Nephron (organoid): ENCODE data around the gene CD160.

Experiments
- H3K27ac Mint-ChIP-seq, 3 experiments: 2 replicates each; pipeline ENCODE4 v1.8.0; 2020; ENCODE audit warnings: mixed read lengths in 3 of 3, mild to moderate bottlenecking in 2 of 3, moderate library complexity in 1 of 3
- H3K27me3 Mint-ChIP-seq: 2 replicates; pipeline ENCODE4 v1.8.0; 2021; ENCODE audit warnings: low read depth, mild to moderate bottlenecking, moderate library complexity, mixed read lengths
- H3K36me3 Mint-ChIP-seq: 2 replicates; pipeline ENCODE4 v1.8.0; 2020; ENCODE audit warnings: low read depth, mixed read lengths
- H3K4me1 Mint-ChIP-seq: 2 replicates; pipeline ENCODE4 v1.8.0; 2020; ENCODE audit warnings: mixed read lengths
- H3K4me3 Mint-ChIP-seq, 3 experiments: 2 replicates each; pipeline ENCODE4 v1.8.0; 2020; ENCODE audit warnings: mild to moderate bottlenecking in 3 of 3, mixed read lengths in 3 of 3, moderate library complexity in 2 of 3
- H3K9me3 Mint-ChIP-seq: 2 replicates; pipeline ENCODE4 v1.8.0; 2020; ENCODE audit warnings: mixed read lengths
- TF ChIP-seq, protein P1 (sequence below), 3 experiments: fragments of 200-600 bp; sonication (generic); IDR thresholded peaks; one replicate each; pipeline ENCODE4 v1.5.0; 2021; ENCODE audit warnings: antibody characterized with exemption in 3 of 3; ENCODE audit not compliant: unreplicated experiment in 3 of 3

Gene CD160

GRCh38 chr1:145707183-145707867 is 12.0 kb upstream of the CD160 start, which contains the start of gene PDZK1:
Gene PDZK1, minus strand, starts transcription at chr1:145707368. Its CDS starts 19,347 bp downstream, at chr1:145688021.
- peaks cover 9% of the 10 kb centered on the region for H3K27me3 Mint-ChIP-seq
- TF ChIP-seq, protein P1, sequence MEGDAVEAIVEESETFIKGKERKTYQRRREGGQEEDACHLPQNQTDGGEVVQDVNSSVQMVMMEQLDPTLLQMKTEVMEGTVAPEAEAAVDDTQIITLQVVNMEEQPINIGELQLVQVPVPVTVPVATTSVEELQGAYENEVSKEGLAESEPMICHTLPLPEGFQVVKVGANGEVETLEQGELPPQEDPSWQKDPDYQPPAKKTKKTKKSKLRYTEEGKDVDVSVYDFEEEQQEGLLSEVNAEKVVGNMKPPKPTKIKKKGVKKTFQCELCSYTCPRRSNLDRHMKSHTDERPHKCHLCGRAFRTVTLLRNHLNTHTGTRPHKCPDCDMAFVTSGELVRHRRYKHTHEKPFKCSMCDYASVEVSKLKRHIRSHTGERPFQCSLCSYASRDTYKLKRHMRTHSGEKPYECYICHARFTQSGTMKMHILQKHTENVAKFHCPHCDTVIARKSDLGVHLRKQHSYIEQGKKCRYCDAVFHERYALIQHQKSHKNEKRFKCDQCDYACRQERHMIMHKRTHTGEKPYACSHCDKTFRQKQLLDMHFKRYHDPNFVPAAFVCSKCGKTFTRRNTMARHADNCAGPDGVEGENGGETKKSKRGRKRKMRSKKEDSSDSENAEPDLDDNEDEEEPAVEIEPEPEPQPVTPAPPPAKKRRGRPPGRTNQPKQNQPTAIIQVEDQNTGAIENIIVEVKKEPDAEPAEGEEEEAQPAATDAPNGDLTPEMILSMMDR (IDR thresholded peaks at IDR 0.05; ENCODE audit: unreplicated experiment in 3 of 3) = no peak
- no peaks in the 10 kb centered on the region for H3K36me3 Mint-ChIP-seq
- peak within 1 kb of the TSS; percentile 56 to 90 (median 59) for H3K27ac Mint-ChIP-seq
- no peaks in the 10 kb centered on the region for H3K9me3 Mint-ChIP-seq
- H3K4me1 Mint-ChIP-seq = peaks cover 26% of the 10 kb centered on the region
- H3K4me3 Mint-ChIP-seq = peak within 1 kb of the TSS; percentile 53 to 84 (median 80)

- Mint-ChIP-seq H3K27me3 (peaks cover 9% of the 10 kb centered on the region), H3K36me3 (no peaks in the 10 kb centered on the region), H3K4me3 (peak overlapping the region in 1 of 3 experiments; percentile 84), H3K9me3 (no peaks in the 10 kb centered on the region), H3K4me1 (peaks cover 26% of the 10 kb centered on the region), H3K27ac (peak overlapping the region; percentile 56 to 90 (median 59))
- TF ChIP-seq, protein P1 (IDR thresholded peaks at IDR 0.05; ENCODE audit: unreplicated experiment in 3 of 3) = no peak
Observed at GRCh38 chr1:145708063-145708462, 11.2 kb upstream of the CD160 start.

GRCh38 chr1:145710291-145711027 is 8.8 kb upstream of the CD160 start:
- Mint-ChIP-seq H3K4me1 (peaks cover 32% of the 10 kb centered on the region), H3K36me3 (no peaks in the 10 kb centered on the region), H3K27ac (peak overlapping the region; percentile 88 to 93 (median 92)), H3K4me3 (no peak overlapping the region), H3K9me3 (no peaks in the 10 kb centered on the region), H3K27me3 (peaks cover 9% of the 10 kb centered on the region)
- TF ChIP-seq, protein P1 (IDR thresholded peaks at IDR 0.05; ENCODE audit: unreplicated experiment in 3 of 3) = no peak

- Mint-ChIP-seq H3K27ac (peak overlapping the region; percentile 88 to 93 (median 92)), H3K36me3 (no peaks in the 10 kb centered on the region)
Observed at GRCh38 chr1:145711213-145711651, 8.1 kb upstream of the CD160 start.

GRCh38 chr1:145714524-145715111 is 4.7 kb upstream of the CD160 start:
- H3K4me1 Mint-ChIP-seq = peaks cover 17% of the 10 kb centered on the region
- no peaks in the 10 kb centered on the region for H3K36me3 Mint-ChIP-seq
- H3K27ac Mint-ChIP-seq = peak overlapping the region; percentile 57 to 93 (median 73)
- H3K4me3 Mint-ChIP-seq = no peak overlapping the region
- H3K27me3 Mint-ChIP-seq = peaks cover 4% of the 10 kb centered on the region
- H3K9me3 Mint-ChIP-seq = no peaks in the 10 kb centered on the region
- TF ChIP-seq, protein P1 (IDR thresholded peaks at IDR 0.05; ENCODE audit: unreplicated experiment in 3 of 3) = no peak

More at GRCh38 chr1:145711213-145711651, 8.1 kb upstream of the CD160 start:
- no peaks in the 10 kb centered on the region for H3K9me3 Mint-ChIP-seq
- TF ChIP-seq, protein P1 (IDR thresholded peaks at IDR 0.05; ENCODE audit: unreplicated experiment in 3 of 3) = no peak
- peak overlapping the region in 2 of 3 experiments; percentile 32 to 33 for H3K4me3 Mint-ChIP-seq
- H3K4me1 Mint-ChIP-seq = peaks cover 32% of the 10 kb centered on the region
- H3K27me3 Mint-ChIP-seq = peaks cover 9% of the 10 kb centered on the region
